ENCODE results near the gene NDC80. TPM values are rescaled to one million over a fixed set of nuclear protein-coding genes. Genes with fewer than 3 reads are reported as not detected.

NDC80 gene
- total and polyA plus RNA-seq, 9 of the 15 experiments (the other 6 are each of a cell fraction or from before 2014, with no cell fraction given), result 65.2 to 97.9 (median 83.3) TPM

DNA sequence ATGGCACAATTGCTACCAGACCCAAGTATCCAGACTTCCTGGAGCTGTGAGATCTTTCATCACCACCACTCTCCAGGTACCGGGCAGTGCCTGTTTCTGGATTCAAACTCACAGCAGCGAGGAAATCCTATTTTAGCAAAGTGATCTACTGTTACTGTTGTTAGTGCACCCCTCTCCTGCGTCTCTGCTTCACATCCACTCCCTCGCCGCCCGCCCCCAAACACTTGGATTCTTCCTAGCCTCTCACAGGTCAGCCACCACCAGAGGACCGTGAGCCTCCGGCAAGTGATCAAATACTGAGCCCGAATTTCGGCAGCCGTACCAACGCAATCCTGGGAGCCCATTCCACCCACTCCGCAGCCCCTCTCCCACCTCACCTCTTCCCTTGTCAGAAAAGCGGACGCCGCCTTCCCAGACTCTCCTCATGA, 571 bp upstream of the NDC80 start (continued):
- TF ChIP-seq, protein P1, sequence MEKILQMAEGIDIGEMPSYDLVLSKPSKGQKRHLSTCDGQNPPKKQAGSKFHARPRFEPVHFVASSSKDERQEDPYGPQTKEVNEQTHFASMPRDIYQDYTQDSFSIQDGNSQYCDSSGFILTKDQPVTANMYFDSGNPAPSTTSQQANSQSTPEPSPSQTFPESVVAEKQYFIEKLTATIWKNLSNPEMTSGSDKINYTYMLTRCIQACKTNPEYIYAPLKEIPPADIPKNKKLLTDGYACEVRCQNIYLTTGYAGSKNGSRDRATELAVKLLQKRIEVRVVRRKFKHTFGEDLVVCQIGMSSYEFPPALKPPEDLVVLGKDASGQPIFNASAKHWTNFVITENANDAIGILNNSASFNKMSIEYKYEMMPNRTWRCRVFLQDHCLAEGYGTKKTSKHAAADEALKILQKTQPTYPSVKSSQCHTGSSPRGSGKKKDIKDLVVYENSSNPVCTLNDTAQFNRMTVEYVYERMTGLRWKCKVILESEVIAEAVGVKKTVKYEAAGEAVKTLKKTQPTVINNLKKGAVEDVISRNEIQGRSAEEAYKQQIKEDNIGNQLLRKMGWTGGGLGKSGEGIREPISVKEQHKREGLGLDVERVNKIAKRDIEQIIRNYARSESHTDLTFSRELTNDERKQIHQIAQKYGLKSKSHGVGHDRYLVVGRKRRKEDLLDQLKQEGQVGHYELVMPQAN (IDR thresholded peaks at IDR 0.05; ENCODE audit: borderline replicate concordance), result peak; percentile 53; the same call in 1 of the 2 replicates
- TF ChIP-seq, protein P2, sequence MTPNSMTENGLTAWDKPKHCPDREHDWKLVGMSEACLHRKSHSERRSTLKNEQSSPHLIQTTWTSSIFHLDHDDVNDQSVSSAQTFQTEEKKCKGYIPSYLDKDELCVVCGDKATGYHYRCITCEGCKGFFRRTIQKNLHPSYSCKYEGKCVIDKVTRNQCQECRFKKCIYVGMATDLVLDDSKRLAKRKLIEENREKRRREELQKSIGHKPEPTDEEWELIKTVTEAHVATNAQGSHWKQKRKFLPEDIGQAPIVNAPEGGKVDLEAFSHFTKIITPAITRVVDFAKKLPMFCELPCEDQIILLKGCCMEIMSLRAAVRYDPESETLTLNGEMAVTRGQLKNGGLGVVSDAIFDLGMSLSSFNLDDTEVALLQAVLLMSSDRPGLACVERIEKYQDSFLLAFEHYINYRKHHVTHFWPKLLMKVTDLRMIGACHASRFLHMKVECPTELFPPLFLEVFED (CRISPR knock-in tag; conservative IDR thresholded peaks at IDR 0.05), result 0 out of 2 replicates have a peak, but pooled peaks have one; percentile 71
- TF ChIP-seq ARID1B (IDR thresholded peaks at IDR 0.05) (0 out of 2 replicates have a peak, but pooled peaks have one; percentile 22), ZNF263 (CRISPR knock-in tag; IDR thresholded peaks at IDR 0.05; ENCODE audit: borderline replicate concordance) (0 out of 2 replicates have a peak, but pooled peaks have one; percentile 59), TBP (optimal IDR thresholded peaks at IDR 0.05; ENCODE audit: low read depth, low read length) (peak; percentile 11), ARNT (IDR thresholded peaks at IDR 0.05) (peak in 1 of 2 experiments; percentile 37; a peak in 1 of 4 replicates), ESRRB (CRISPR knock-in tag; IDR thresholded peaks at IDR 0.05; ENCODE audit: borderline replicate concordance) (no peak), ZC3H8 (IDR thresholded peaks at IDR 0.05) (0 out of 2 replicates have a peak, but pooled peaks have one; percentile 50), NONO (IDR thresholded peaks at IDR 0.05; ENCODE audit: low read depth in 2 of 2, low read length in 1 of 2) (peak in 1 of 2 experiments; percentile 62; a peak in 1 of 4 replicates), BHLHE40 (IDR thresholded peaks at IDR 0.05; ENCODE audit: low read length) (peak; percentile 36; the same call in 1 of the 2 replicates), MEIS2 (IDR thresholded peaks at IDR 0.05; ENCODE audit: partially characterized antibody) (peak; percentile 70), HMGN3 (IDR thresholded peaks at IDR 0.05; ENCODE audit: borderline replicate concordance, extremely low read depth, insufficient read length, low read depth, low read length) (no peak), L3MBTL2 (IDR thresholded peaks at IDR 0.05) (no peak), RUNX1 (IDR thresholded peaks at IDR 0.05; ENCODE audit: low read depth) (no peak), ZBED1 (IDR thresholded peaks at IDR 0.05) (no peak), KAT7 (CRISPR knock-in tag; IDR thresholded peaks at IDR 0.05; ENCODE audit: borderline replicate concordance) (no peak; the same call in 1 of the 2 replicates), BCOR (IDR thresholded peaks at IDR 0.05) (no peak), SRSF3 (IDR thresholded peaks at IDR 0.05; ENCODE audit: insufficient read depth, low read length) (0 out of 2 replicates have a peak, but pooled peaks have one; percentile 59), ETV1 (tag; conservative IDR thresholded peaks at IDR 0.05; ENCODE audit: low read depth) (peak; percentile 37; the same call in 1 of the 2 replicates)
- TF ChIP-seq, protein P3, sequence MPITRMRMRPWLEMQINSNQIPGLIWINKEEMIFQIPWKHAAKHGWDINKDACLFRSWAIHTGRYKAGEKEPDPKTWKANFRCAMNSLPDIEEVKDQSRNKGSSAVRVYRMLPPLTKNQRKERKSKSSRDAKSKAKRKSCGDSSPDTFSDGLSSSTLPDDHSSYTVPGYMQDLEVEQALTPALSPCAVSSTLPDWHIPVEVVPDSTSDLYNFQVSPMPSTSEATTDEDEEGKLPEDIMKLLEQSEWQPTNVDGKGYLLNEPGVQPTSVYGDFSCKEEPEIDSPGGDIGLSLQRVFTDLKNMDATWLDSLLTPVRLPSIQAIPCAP (CRISPR knock-in tag; IDR thresholded peaks at IDR 0.05; ENCODE audit: borderline replicate concordance), result no peak
- TF ChIP-seq, protein P4, sequence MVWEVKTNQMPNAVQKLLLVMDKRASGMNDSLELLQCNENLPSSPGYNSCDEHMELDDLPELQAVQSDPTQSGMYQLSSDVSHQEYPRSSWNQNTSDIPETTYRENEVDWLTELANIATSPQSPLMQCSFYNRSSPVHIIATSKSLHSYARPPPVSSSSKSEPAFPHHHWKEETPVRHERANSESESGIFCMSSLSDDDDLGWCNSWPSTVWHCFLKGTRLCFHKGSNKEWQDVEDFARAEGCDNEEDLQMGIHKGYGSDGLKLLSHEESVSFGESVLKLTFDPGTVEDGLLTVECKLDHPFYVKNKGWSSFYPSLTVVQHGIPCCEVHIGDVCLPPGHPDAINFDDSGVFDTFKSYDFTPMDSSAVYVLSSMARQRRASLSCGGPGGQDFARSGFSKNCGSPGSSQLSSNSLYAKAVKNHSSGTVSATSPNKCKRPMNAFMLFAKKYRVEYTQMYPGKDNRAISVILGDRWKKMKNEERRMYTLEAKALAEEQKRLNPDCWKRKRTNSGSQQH (CRISPR knock-in tag; IDR thresholded peaks at IDR 0.05), result peak; percentile 29; the same call in 1 of the 2 replicates
- TF ChIP-seq, protein P5, sequence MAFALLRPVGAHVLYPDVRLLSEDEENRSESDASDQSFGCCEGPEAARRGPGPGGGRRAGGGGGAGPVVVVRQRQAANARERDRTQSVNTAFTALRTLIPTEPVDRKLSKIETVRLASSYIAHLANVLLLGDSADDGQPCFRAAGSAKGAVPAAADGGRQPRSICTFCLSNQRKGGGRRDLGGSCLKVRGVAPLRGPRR (CRISPR knock-in tag; IDR thresholded peaks at IDR 0.05), result no peak

All from K562 (cell line).